Endothelial cell of umbilical vein (primary cell): Measurements from ENCODE around the gene IQGAP2. TPM values are rescaled to one million over a fixed set of nuclear protein-coding genes. Genes with fewer than 3 reads are reported as not detected.

Source experiments
- BruUV-seq: library from RNA; stranded (reverse); fragments of 400-500 nt; replicated peaks from 2 replicates; lab custom pipeline; 2021; lab: Mats Ljungman, UMichigan
- CTCF ChIA-PET: fragments of 300-600, 350-600 bp; sonication (Branson Sonifier 250); formaldehyde crosslinking; loops from one replicate; lab custom pipeline; 2021; ENCODE audit warnings: antibody characterized with exemption, inconsistent platforms; lab: Charles Lee
- POLR2A ChIA-PET: fragments of 300-600, 350-600 bp; sonication (Branson Sonifier 250); formaldehyde crosslinking; loops from one replicate; lab custom pipeline; 2021; ENCODE audit warnings: antibody characterized with exemption, inconsistent platforms; lab: Charles Lee
- DNase-seq: peaks from one replicate; pipeline ENCODE4 v3.0.0-alpha.2; 2011; ENCODE audit warnings: low read depth, low spot score
- FAIRE-seq: peaks from 2 replicates; lab custom pipeline; 2011; peaks lifted over from hg19 to GRCh38; lab: Jason Lieb, UNC
- H2AFZ ChIP-seq: 2 replicates; pipeline ENCODE4 v1.6.0; 2012; ENCODE audit warnings: low read depth, low read length, control low read depth, inconsistent platforms
- H3K27ac ChIP-seq: 2 replicates; pipeline ENCODE4 v1.5.1; 2011; ENCODE audit warnings: low read depth, mild to moderate bottlenecking, control low read depth, low read length, moderate library complexity; ENCODE audit not compliant: insufficient read depth
- H3K27me3 ChIP-seq, 2 experiments: 2 replicates each; pipeline versions ENCODE4 v1.6.0 to v1.6.1; 2011; ENCODE audit warnings: low read length in 2 of 2, mixed read lengths in 1 of 2; ENCODE audit not compliant: control insufficient read depth in 2 of 2, insufficient read depth in 2 of 2
- H3K36me3 ChIP-seq, 2 experiments: 2 replicates in 1 of 2; 3 replicates in 1 of 2; pipeline ENCODE4 v1.5.1; 2011; ENCODE audit warnings: low read length in 2 of 2, mild to moderate bottlenecking in 1 of 2, moderate library complexity in 1 of 2; ENCODE audit not compliant: control insufficient read depth in 2 of 2, insufficient read depth in 2 of 2; ENCODE audit errors: extremely low read depth in 1 of 2
- H3K4me1 ChIP-seq: 3 replicates; pipeline ENCODE4 v1.5.1; 2011; ENCODE audit warnings: mild to moderate bottlenecking, low read length; ENCODE audit not compliant: control insufficient read depth, insufficient read depth; ENCODE audit errors: extremely low read depth
- H3K4me2 ChIP-seq: 2 replicates; pipeline ENCODE4 v1.6.1; 2011; ENCODE audit warnings: low read length, control low read depth, mixed read lengths; ENCODE audit not compliant: insufficient read depth
- H3K4me3 ChIP-seq, 3 experiments: fragments of 200-600 bp in 1 of 3; sonication (generic), shearing (Covaris generic) in 1 of 3; replicated peaks in 1 of 3; 2 replicates each; pipeline ENCODE4 v1.5.1; 2011 to 2016; ENCODE audit warnings: control low read depth in 3 of 3, low read length in 3 of 3, mild to moderate bottlenecking in 2 of 3, inconsistent platforms in 1 of 3, low read depth in 1 of 3, moderate library complexity in 1 of 3; ENCODE audit not compliant: insufficient read depth in 1 of 3
- H3K79me2 ChIP-seq: 2 replicates; pipeline ENCODE4 v1.6.0; 2012; ENCODE audit warnings: low read length, inconsistent platforms; ENCODE audit not compliant: control insufficient read depth, insufficient read depth
- H3K9ac ChIP-seq: replicated peaks from 2 replicates; pipeline ENCODE3; 2011; ENCODE audit warnings: low read length, control low read depth; ENCODE audit not compliant: insufficient read depth; ENCODE audit errors: extremely low read depth
- H3K9me1 ChIP-seq: replicated peaks from 3 replicates; pipeline ENCODE4 v1.6.0; 2011; ENCODE audit warnings: mild to moderate bottlenecking, low read length; ENCODE audit not compliant: control insufficient read depth, insufficient read depth; ENCODE audit errors: extremely low read depth
- H3K9me3 ChIP-seq: replicated peaks from 2 replicates; pipeline ENCODE4 v1.5.1; 2012; ENCODE audit warnings: low read length, inconsistent platforms; ENCODE audit not compliant: control insufficient read depth, insufficient read depth
- H4K20me1 ChIP-seq: replicated peaks from 2 replicates; pipeline ENCODE3; 2011; ENCODE audit warnings: mild to moderate bottlenecking, low read length; ENCODE audit not compliant: control insufficient read depth, insufficient read depth; ENCODE audit errors: extremely low read depth
- CTCF ChIP-seq, 2 donors: IDR thresholded peaks; 1 replicate in 1 of 2; 2 replicates in 1 of 2; pipeline ENCODE4 v1.5.1; 2011; ENCODE audit warnings: low read length in 2 of 2, mild to moderate bottlenecking in 2 of 2, moderate library complexity in 2 of 2, control low read depth in 1 of 2, inconsistent platforms in 1 of 2, low read depth in 1 of 2; ENCODE audit not compliant: insufficient read depth in 1 of 2; ENCODE audit errors: extremely low read depth in 1 of 2
- EZH2 ChIP-seq: IDR thresholded peaks from 2 replicates; pipeline ENCODE4 v1.6.1; 2012; ENCODE audit warnings: borderline replicate concordance, low read depth, mild to moderate bottlenecking, moderate library complexity, low read length, inconsistent platforms; ENCODE audit not compliant: severe bottlenecking
- FOS ChIP-seq: IDR thresholded peaks from 2 replicates; pipeline ENCODE4 v1.6.1; 2011; ENCODE audit warnings: mild to moderate bottlenecking, low read length, moderate library complexity, borderline replicate concordance; ENCODE audit not compliant: insufficient read depth
- GATA2 ChIP-seq: IDR thresholded peaks from 2 replicates; pipeline ENCODE4 v1.7.0; 2011; ENCODE audit warnings: low read depth, mild to moderate bottlenecking, moderate library complexity, mixed read lengths, low read length; ENCODE audit not compliant: insufficient read length, insufficient read depth
- JUN ChIP-seq: IDR thresholded peaks from 2 replicates; pipeline ENCODE4 v1.6.1; 2011; ENCODE audit warnings: borderline replicate concordance, low read depth; ENCODE audit not compliant: insufficient read length, insufficient read depth
- MAX ChIP-seq: IDR thresholded peaks from 2 replicates; pipeline ENCODE4 v1.6.1; 2011; ENCODE audit not compliant: insufficient read depth, insufficient read length
- MYC ChIP-seq: IDR thresholded peaks from one replicate; pipeline ENCODE4 v1.6.1; 2011; ENCODE audit warnings: mild to moderate bottlenecking, low read depth, low read length
- POLR2A ChIP-seq: IDR thresholded peaks from 2 replicates; pipeline ENCODE4 v1.6.1; 2012; ENCODE audit warnings: low read depth, mild to moderate bottlenecking, control low read depth, low read length
- POLR2AphosphoS5 ChIP-seq: IDR thresholded peaks from 2 replicates; pipeline ENCODE4 v1.6.1; 2012; ENCODE audit warnings: low read depth, mild to moderate bottlenecking, control low read depth, low read length, moderate library complexity; ENCODE audit not compliant: insufficient read depth
- dilution Hi-C: fragments of 300-500 bp; cut with MboI; formaldehyde crosslinking; loops from one replicate; pipeline ENCODE4 v1.15.0; 2019; ENCODE audit warnings: low sequenced_read_pairs; ENCODE audit not compliant: extremely low pct_ligation_motif_present
- intact Hi-C: fragments of 100-400 bp; cut with micrococcal nuclease; formaldehyde crosslinking; loops from one replicate; pipeline ENCODE4 v1.10.0; 2022
- polyA plus RNA-seq, 4 experiments: library from polyadenylated mRNA; depleted of rRNA in 3 of 4; stranded (reverse) in 3 of 4; unstranded in 1 of 4; fragments of >200 nt; gene quantifications; 2 replicates each; pipeline versions ENCODE4 v1.2.1 to v1.2.3, GENCODE V29; 2011 to 2012; ENCODE audit warnings: missing spikeins in 1 of 4
- total RNA-seq: library from RNA; stranded (reverse); gene quantifications from 2 replicates; pipeline ENCODE4 v1.2.3, GENCODE V29; 2021

IQGAP2 gene
- total and polyA plus RNA-seq, 2 donors (not counting 3 experiments of a cell fraction or from before 2014, with no cell fraction given): 4.5 to 4.7 TPM

- Histone ChIP-seq H3K36me3 (no peaks in the 10 kb centered on the region), H2AFZ (no peak overlapping the region), H3K4me2 (no peak overlapping the region), H3K27me3 (peaks cover 0 to 2% of the 10 kb centered on the region in 2 experiments), H3K9me1 (no peaks in the 10 kb centered on the region), H3K9ac (no peak overlapping the region), H3K27ac (no peak overlapping the region), H4K20me1 (no peaks in the 10 kb centered on the region), H3K79me2 (no peaks in the 10 kb centered on the region), H3K4me1 (no peaks in the 10 kb centered on the region), H3K4me3 (no peak overlapping the region), H3K9me3 (no peaks in the 10 kb centered on the region)
- ChIA-PET CTCF (no interaction called here), POLR2A (no interaction called here)
- dilution Hi-C loops: no loop called here
- DNase-seq (no peak), FAIRE-seq (no peak)
- no TSS peak for BruUV-seq
- intact Hi-C loops: no loop called here
- no peak for TF ChIP-seq POLR2AphosphoS5
- TF ChIP-seq CTCF (IDR thresholded peaks at IDR 0.05; ENCODE audit: extremely low read depth in 1 of 2, insufficient read depth in 1 of 2, low read depth in 1 of 2, low read length in 2 of 2): no peak
- TF ChIP-seq JUN: no peak
- no peak for TF ChIP-seq FOS
- TF ChIP-seq POLR2A: no peak
- no peak for TF ChIP-seq EZH2
- TF ChIP-seq MAX: no peak
- no peak for TF ChIP-seq GATA2
- no peak for TF ChIP-seq MYC
These were observed 71.3 kb downstream of the IQGAP2 start for GRCh38 chr5:76474377-76474776.
